A549 (cell line): ENCODE data around the gene CD3G. TPM values are rescaled to one million over a fixed set of nuclear protein-coding genes. Genes with fewer than 3 reads are reported as not detected.

Source experiments
- ATAC-seq, 2 experiments: fragments of 200-7000 bp in 1 of 2; fragments of >200 bp in 1 of 2; cut with Nextera tagmentation in 1 of 2; cut with Tn5 transposase in 1 of 2; 3 replicates each; pipeline versions ENCODE4 v1.8.0 to v1.9.1; 2018 to 2020; ENCODE audit warnings: mild to moderate bottlenecking in 1 of 2, moderate library complexity in 1 of 2
- CTCF ChIA-PET: fragments of 300-600 bp; sonication (Branson Sonifier 250); formaldehyde crosslinking; extraction: SDS; loops from one replicate; lab custom pipeline; 2021; ENCODE audit warnings: antibody characterized with exemption, inconsistent platforms; lab: Yijun Ruan, JAX
- POLR2A ChIA-PET: fragments of 350-600 bp; formaldehyde crosslinking; extraction: SDS; loops from one replicate; lab custom pipeline; 2021; ENCODE audit warnings: antibody characterized with exemption, inconsistent platforms; lab: Yijun Ruan, JAX
- DNase-seq, 2 experiments: peaks; one replicate each; pipeline versions ENCODE4 v3.0.0 to v3.0.0-alpha.2; 2011 to 2016; ENCODE audit warnings: low read depth in 1 of 2, low spot score in 1 of 2
- FAIRE-seq: peaks from 2 replicates; lab custom pipeline; 2011; peaks lifted over from hg19 to GRCh38; lab: Jason Lieb, UNC
- H3K27ac ChIP-seq, 2 experiments: fragments of >200 bp; sonication (Bioruptor Twin); formaldehyde crosslinking; 3 replicates each; pipeline ENCODE4 v1.5.1; 2016 to 2017
- H3K4me1 ChIP-seq: fragments of >200 bp; sonication (Bioruptor Twin); formaldehyde crosslinking; 3 replicates; pipeline ENCODE4 v1.6.1; 2016
- H3K4me2 ChIP-seq: fragments of >200 bp; sonication (Bioruptor Twin); formaldehyde crosslinking; 3 replicates; pipeline ENCODE4 v1.6.1; 2016
- H3K4me3 ChIP-seq: fragments of >200 bp; sonication (Bioruptor Twin); formaldehyde crosslinking; 3 replicates; pipeline ENCODE4 v1.5.1; 2016
- H3K9me3 ChIP-seq: fragments of >200 bp; sonication (Bioruptor Twin); formaldehyde crosslinking; 3 replicates; pipeline ENCODE4 v1.6.1; 2016
- EHF ChIP-seq: fragments of 250-450 bp; sonication (Bioruptor Pico); IDR thresholded peaks from 2 replicates; pipeline ENCODE4 v1.5.0; 2020; ENCODE audit warnings: mild to moderate bottlenecking
- EHMT2 ChIP-seq: fragments of 200-600 bp; sonication (generic); IDR thresholded peaks from 2 replicates; pipeline ENCODE4 v1.6.1; 2016; ENCODE audit warnings: antibody characterized with exemption, low read depth, mild to moderate bottlenecking, moderate library complexity
- HEYL ChIP-seq: fragments of 250-450 bp; sonication (Bioruptor Pico); IDR thresholded peaks from 2 replicates; pipeline ENCODE4 v1.8.0; 2021; ENCODE audit warnings: mild to moderate bottlenecking, moderate library complexity
- HOXB13 ChIP-seq: fragments of 250-450 bp; sonication (Bioruptor Pico); IDR thresholded peaks from 2 replicates; pipeline ENCODE4 v1.5.0; 2020; ENCODE audit warnings: low read depth, mild to moderate bottlenecking, moderate library complexity
- HOXB5 ChIP-seq: fragments of 250-450 bp; sonication (Bioruptor Pico); IDR thresholded peaks from 2 replicates; pipeline ENCODE4 v1.5.0; 2020; ENCODE audit warnings: mild to moderate bottlenecking, moderate library complexity
- KDM1A ChIP-seq: fragments of 200-600 bp; sonication (generic); IDR thresholded peaks from 2 replicates; pipeline ENCODE4 v1.6.1; 2016; ENCODE audit warnings: low read depth, mild to moderate bottlenecking
- MYC ChIP-seq: IDR thresholded peaks from 2 replicates; pipeline ENCODE4 v1.6.1; 2012; ENCODE audit warnings: mild to moderate bottlenecking, inconsistent platforms, low read length, improper control_type of control experiment, borderline replicate concordance
- NFE2L2 ChIP-seq: fragments of 150-350 bp; conservative IDR thresholded peaks from 2 replicates; pipeline ENCODE4 v1.6.1; 2014; ENCODE audit warnings: low read length
- RCOR1 ChIP-seq: fragments of 150-350 bp; IDR thresholded peaks from 2 replicates; pipeline ENCODE4 v1.6.1; 2014; ENCODE audit warnings: antibody characterized with exemption, low read length, low read depth
- ZC3H11A ChIP-seq: fragments of 450-650 bp; IDR thresholded peaks from 2 replicates; pipeline ENCODE4 v1.6.1; 2014; ENCODE audit warnings: antibody characterized with exemption, mild to moderate bottlenecking
- ZFP36 ChIP-seq: fragments of 450-650 bp; IDR thresholded peaks from 2 replicates; pipeline ENCODE4 v1.6.1; 2014; ENCODE audit warnings: borderline replicate concordance; ENCODE audit not compliant: partially characterized antibody
- WGBS: methylation state at CpG from one replicate; pipeline ENCODE4 v1.1.6; 2017; ENCODE audit errors: missing lambda C conversion rate; 5-methylcytosine and 5-hydroxymethylcytosine counted together
- polyA plus RNA-seq, 4 experiments: library from polyadenylated mRNA; depleted of rRNA in 3 of 4; stranded (reverse); fragments of >200 nt; fragmentation: RNase III in 1 of 4; extraction: RNeasy Plus Mini Kit Qiagen cat#74134 plus additional on column Dnase treatment in 1 of 4; gene quantifications; 2 replicates in 3 of 4; 3 replicates in 1 of 4; pipeline ENCODE4 v1.2.3, GENCODE V29; 2011 to 2017
- TF ChIP-seq, protein P1 (sequence below): fragments of 200-600 bp; sonication (generic); IDR thresholded peaks from 2 replicates; pipeline ENCODE4 v1.6.1; 2016; ENCODE audit warnings: antibody characterized with exemption, mild to moderate bottlenecking, moderate library complexity
- TF ChIP-seq, protein P2 (sequence below): IDR thresholded peaks from 2 replicates; pipeline ENCODE4 v1.6.1; 2012

The CD3G gene
- polyA plus RNA-seq, 2 of the 4 experiments (the other 2 are of a cell fraction) = not detected

DNA sequence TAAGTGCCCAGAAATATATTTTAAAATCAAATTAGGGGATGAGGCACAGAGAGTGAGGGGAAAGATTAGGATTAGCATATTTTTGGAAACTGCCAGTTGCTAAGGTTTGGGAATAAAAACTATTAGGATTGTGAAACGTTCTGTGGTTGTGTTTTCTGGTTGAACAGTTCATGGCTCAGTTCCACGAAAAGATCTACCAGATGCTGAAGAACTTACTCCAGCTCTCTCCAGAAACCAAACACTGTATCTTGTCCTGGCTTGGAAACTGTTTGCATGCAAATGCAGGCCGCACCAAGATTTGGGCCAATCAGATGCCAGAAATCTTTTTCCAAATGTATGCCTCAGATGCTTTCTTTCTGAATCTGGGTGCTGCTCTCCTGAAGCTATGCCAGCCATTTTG is 30.6 kb downstream of the CD3G start:
- H3K4me1 ChIP-seq = no peaks in the 10 kb centered on the region
- no peak for FAIRE-seq
- POLR2A ChIA-PET = no interaction called here
- DNase-seq = no peak
- TF ChIP-seq KDM1A = no peak
- TF ChIP-seq ZFP36 = no peak
- no peak for TF ChIP-seq RCOR1
- no peak for TF ChIP-seq NFE2L2
- no peak for TF ChIP-seq HOXB13
- no peak for TF ChIP-seq MYC
- TF ChIP-seq HOXB5 = no peak
- no peak for TF ChIP-seq EHF
- TF ChIP-seq, protein P1, sequence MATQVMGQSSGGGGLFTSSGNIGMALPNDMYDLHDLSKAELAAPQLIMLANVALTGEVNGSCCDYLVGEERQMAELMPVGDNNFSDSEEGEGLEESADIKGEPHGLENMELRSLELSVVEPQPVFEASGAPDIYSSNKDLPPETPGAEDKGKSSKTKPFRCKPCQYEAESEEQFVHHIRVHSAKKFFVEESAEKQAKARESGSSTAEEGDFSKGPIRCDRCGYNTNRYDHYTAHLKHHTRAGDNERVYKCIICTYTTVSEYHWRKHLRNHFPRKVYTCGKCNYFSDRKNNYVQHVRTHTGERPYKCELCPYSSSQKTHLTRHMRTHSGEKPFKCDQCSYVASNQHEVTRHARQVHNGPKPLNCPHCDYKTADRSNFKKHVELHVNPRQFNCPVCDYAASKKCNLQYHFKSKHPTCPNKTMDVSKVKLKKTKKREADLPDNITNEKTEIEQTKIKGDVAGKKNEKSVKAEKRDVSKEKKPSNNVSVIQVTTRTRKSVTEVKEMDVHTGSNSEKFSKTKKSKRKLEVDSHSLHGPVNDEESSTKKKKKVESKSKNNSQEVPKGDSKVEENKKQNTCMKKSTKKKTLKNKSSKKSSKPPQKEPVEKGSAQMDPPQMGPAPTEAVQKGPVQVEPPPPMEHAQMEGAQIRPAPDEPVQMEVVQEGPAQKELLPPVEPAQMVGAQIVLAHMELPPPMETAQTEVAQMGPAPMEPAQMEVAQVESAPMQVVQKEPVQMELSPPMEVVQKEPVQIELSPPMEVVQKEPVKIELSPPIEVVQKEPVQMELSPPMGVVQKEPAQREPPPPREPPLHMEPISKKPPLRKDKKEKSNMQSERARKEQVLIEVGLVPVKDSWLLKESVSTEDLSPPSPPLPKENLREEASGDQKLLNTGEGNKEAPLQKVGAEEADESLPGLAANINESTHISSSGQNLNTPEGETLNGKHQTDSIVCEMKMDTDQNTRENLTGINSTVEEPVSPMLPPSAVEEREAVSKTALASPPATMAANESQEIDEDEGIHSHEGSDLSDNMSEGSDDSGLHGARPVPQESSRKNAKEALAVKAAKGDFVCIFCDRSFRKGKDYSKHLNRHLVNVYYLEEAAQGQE = no peak
- TF ChIP-seq ZC3H11A = no peak
- no peak overlapping the region for H3K4me3 ChIP-seq
- no peaks in the 10 kb centered on the region for H3K9me3 ChIP-seq
- ATAC-seq = no peak
- 83% methylated on average over 3 of the region's 3 CpGs for WGBS
- H3K4me2 ChIP-seq = no peak overlapping the region
- no peak overlapping the region for H3K27ac ChIP-seq
- CTCF ChIA-PET = interaction anchor here (1.1 kb wide), 1 partner anchor 13 kb away, joined by 3 read pairs; no protein-coding TSS in a partner anchor

DNA sequence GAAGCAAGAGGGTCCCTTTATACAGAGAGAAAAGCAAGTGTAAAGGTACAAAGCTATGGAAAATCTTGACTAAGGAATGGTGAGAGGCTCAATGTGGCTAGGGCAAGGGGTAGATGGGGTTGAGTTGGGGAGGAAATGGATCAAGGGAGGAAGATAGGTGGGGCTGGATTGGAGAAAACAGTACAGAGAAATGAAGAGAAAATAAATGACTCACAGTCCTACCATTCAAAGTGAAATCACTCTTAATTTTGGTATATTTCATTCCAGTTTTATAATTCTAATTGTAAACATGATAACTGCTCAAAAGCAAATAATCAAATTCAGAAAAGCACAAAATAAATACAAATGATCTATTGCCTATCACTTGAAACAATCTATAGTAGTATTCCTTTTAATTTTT is 31.8 kb downstream of the CD3G start:
- no peak for FAIRE-seq
- ChIA-PET CTCF (interaction anchor here (0.9 kb wide), 1 partner anchor 204 kb away, joined by 3 read pairs; no protein-coding TSS in a partner anchor), POLR2A (no interaction called here)
- Histone ChIP-seq H3K9me3 (no peaks in the 10 kb centered on the region), H3K4me3 (no peak overlapping the region), H3K27ac (no peak overlapping the region), H3K4me2 (no peak overlapping the region), H3K4me1 (no peaks in the 10 kb centered on the region)
- no peak for TF ChIP-seq EHMT2
- no peak for DNase-seq
- no peak for ATAC-seq

DNA sequence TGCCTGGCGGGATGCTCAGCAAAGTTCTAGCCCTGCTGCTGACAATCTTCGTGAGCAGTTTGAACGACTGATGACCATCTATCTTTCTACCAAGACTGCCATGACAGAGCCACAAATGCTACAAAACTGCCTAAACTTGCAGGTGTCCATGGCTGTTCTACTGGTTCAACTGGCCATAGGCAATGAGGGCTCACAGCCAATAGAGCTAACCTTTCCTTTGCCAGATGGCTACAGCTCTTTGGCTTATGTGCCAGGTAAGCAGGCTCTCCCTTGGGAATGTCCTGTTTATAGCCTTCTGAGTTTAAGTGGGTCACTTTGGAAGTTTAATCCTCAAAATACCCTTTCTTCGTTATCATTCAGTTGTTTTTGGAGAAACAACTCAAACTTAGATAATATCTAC is 35.4 kb downstream of the CD3G start:
- WGBS = 88% methylated on average over 4 of the region's 4 CpGs
- no peak overlapping the region for H3K4me2 ChIP-seq
- CTCF ChIA-PET = interaction anchor here (0.9 to 1.3 kb wide), 2 partner anchors 102 to 208 kb away, joined by 3 read pairs; no protein-coding TSS in a partner anchor
- no peak overlapping the region for H3K4me3 ChIP-seq
- FAIRE-seq (no peak), DNase-seq (no peak), ATAC-seq (no peak)
- no peaks in the 10 kb centered on the region for H3K4me1 ChIP-seq
- no peak overlapping the region for H3K27ac ChIP-seq
- POLR2A ChIA-PET = no interaction called here
- no peaks in the 10 kb centered on the region for H3K9me3 ChIP-seq
- TF ChIP-seq, protein P2, sequence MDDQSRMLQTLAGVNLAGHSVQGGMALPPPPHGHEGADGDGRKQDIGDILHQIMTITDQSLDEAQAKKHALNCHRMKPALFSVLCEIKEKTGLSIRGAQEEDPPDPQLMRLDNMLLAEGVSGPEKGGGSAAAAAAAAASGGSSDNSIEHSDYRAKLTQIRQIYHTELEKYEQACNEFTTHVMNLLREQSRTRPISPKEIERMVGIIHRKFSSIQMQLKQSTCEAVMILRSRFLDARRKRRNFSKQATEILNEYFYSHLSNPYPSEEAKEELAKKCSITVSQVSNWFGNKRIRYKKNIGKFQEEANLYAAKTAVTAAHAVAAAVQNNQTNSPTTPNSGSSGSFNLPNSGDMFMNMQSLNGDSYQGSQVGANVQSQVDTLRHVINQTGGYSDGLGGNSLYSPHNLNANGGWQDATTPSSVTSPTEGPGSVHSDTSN = no peak
- TF ChIP-seq RCOR1 = no peak
- TF ChIP-seq HEYL (CRISPR knock-in tag) = no peak
- TF ChIP-seq, protein P1 = no peak
